Posterior vena cava (tissue), 2 donors: ENCODE results near the gene TBC1D20. TPM values are rescaled to one million over a fixed set of nuclear protein-coding genes. Genes with fewer than 3 reads are reported as not detected.

Experiments
- DNase-seq: peaks from one replicate; pipeline ENCODE4 v3.0.0-alpha.2; 2020; ENCODE audit warnings: low spot score
- intact Hi-C, 2 donors: fragments of 100-400 bp; cut with DNase I; formaldehyde crosslinking; loops; one replicate each; pipeline versions ENCODE4 v1.14.1 to v1.14.2; 2022 to 2023
- total RNA-seq, 2 donors: library from RNA; stranded (reverse); fragmentation: NEBNext Ultra II Directional; extraction: Animal tissue kit (Norgen Biotek cat#: 25700); gene quantifications; one replicate each; pipeline ENCODE4 v1.2.1, GENCODE V29; 2021
- donor health status: DM: yes; HTN: yes; CAD: no.
- donor health status: DM: yes; HTN: yes; CAD: no.

TBC1D20 gene
- total RNA-seq, 2 donors from 2014 or later: 28.7 to 33.0 TPM

GRCh38 chr20:428658-429200, 33.6 kb downstream of the TBC1D20 start:
- intact Hi-C loops: no loop called here
- DNase-seq: no peak

GRCh38 chr20:427849-428657, 34.3 kb downstream of the TBC1D20 start:
- no peak for DNase-seq
- intact Hi-C loops: no loop called here

- DNase-seq: no peak
- intact Hi-C loops: no loop called here
These were observed 34.9 kb downstream of the TBC1D20 start for GRCh38 chr20:427401-427800.

GRCh38 chr20:426566-426965, 35.8 kb downstream of the TBC1D20 start:
- no peak for DNase-seq
- intact Hi-C loops: no loop called here

- intact Hi-C loops: no loop called here
- DNase-seq: no peak
These were observed 40.6 kb downstream of the TBC1D20 start for GRCh38 chr20:421685-422250.

GRCh38 chr20:420721-421574, 41.4 kb downstream of the TBC1D20 start:
- intact Hi-C loops: no loop called here

GRCh38 chr20:420166-420620, 42.1 kb downstream of the TBC1D20 start:
- intact Hi-C loops: no loop called here
- DNase-seq: no peak

More at GRCh38 chr20:420721-421574, 41.4 kb downstream of the TBC1D20 start:
- DNase-seq: no peak

- no peak for DNase-seq
- intact Hi-C loops: no loop called here
These were observed 42.7 kb downstream of the TBC1D20 start for GRCh38 chr20:419556-420165.

GRCh38 chr20:418858-419365, 43.4 kb downstream of the TBC1D20 start:
- intact Hi-C loops: no loop called here
- DNase-seq: peak; percentile 56

GRCh38 chr20:417801-418342, 44.5 kb downstream of the TBC1D20 start:
- intact Hi-C loops: no loop called here
- DNase-seq: peak; percentile 66

- peak; percentile 49 for DNase-seq
- intact Hi-C loops: no loop called here
These were observed 45.2 kb downstream of the TBC1D20 start for GRCh38 chr20:416950-417800.

- intact Hi-C loops: no loop called here
- peak; percentile 64 for DNase-seq
These were observed 46.5 kb downstream of the TBC1D20 start for GRCh38 chr20:415820-416322.

GRCh38 chr20:414161-414560, 48.2 kb downstream of the TBC1D20 start:
- intact Hi-C loops: no loop called here
- no peak for DNase-seq

- intact Hi-C loops: no loop called here
- no peak for DNase-seq
These were observed 50.3 kb downstream of the TBC1D20 start for GRCh38 chr20:412081-412480.

- intact Hi-C loops: loop anchor here in 1 of 2 donors (10.0 kb wide), 1 partner anchor 55 kb away; no protein-coding TSS in a partner anchor
- peak; percentile 59 for DNase-seq
These were observed 52.4 kb downstream of the TBC1D20 start for GRCh38 chr20:409697-410559.

GRCh38 chr20:408843-409696, 53.3 kb downstream of the TBC1D20 start:
- intact Hi-C loops: loop anchor here in 1 of 2 donors (10.0 kb wide), 1 partner anchor 54 kb away; no protein-coding TSS in a partner anchor

More at GRCh38 chr20:408843-409696, 53.3 kb downstream of the TBC1D20 start:
- peak; percentile 53 for DNase-seq
